ENCODE results near the gene WDR33.
"Not testable (repeated sequence)": the region's sequence is repeated elsewhere in the genome, so short reads cannot be mapped to it uniquely, and the experiment has no call there.

WDR33 gene

GRCh38 chr2:127762441-127762840 lies 48.5 kb downstream of the WDR33 start:
- DNase-seq: no peak

GRCh38 chr2:127759931-127760330 lies 51.0 kb downstream of the WDR33 start:
- DNase-seq: no peak

- no peak for DNase-seq
These were observed 56.8 kb downstream of the WDR33 start for GRCh38 chr2:127754186-127754585.

GRCh38 chr2:127753374-127753773 lies 57.6 kb downstream of the WDR33 start:
- no peak for DNase-seq

GRCh38 chr2:127749537-127749936 lies 61.4 kb downstream of the WDR33 start:
- DNase-seq: not testable (repeated sequence)

GRCh38 chr2:127747621-127748020 lies 63.4 kb downstream of the WDR33 start:
- no peak for DNase-seq

- DNase-seq: no peak
These were observed 67.4 kb downstream of the WDR33 start for GRCh38 chr2:127743477-127744026.

- DNase-seq: no peak
These were observed 70.2 kb downstream of the WDR33 start for GRCh38 chr2:127740665-127741288.

- no peak for DNase-seq
These were observed 71.2 kb downstream of the WDR33 start for GRCh38 chr2:127739800-127740199.

- no peak for DNase-seq
These were observed 73.1 kb downstream of the WDR33 start for GRCh38 chr2:127737892-127738291.

- no peak for DNase-seq
These were observed 75.2 kb downstream of the WDR33 start for GRCh38 chr2:127735537-127736399.

GRCh38 chr2:127735044-127735443 lies 75.9 kb downstream of the WDR33 start:
- no peak for DNase-seq

- no peak for DNase-seq
These were observed 77.0 kb downstream of the WDR33 start for GRCh38 chr2:127733816-127734537.

- no peak for DNase-seq
These were observed 77.7 kb downstream of the WDR33 start for GRCh38 chr2:127733113-127733815.

GRCh38 chr2:127726158-127726880 lies 84.7 kb downstream of the WDR33 start:
- no peak for DNase-seq

GRCh38 chr2:127722807-127723206 lies 88.2 kb downstream of the WDR33 start:
- no peak for DNase-seq

- no peak for DNase-seq
These were observed 89.0 kb downstream of the WDR33 start for GRCh38 chr2:127721978-127722355.

GRCh38 chr2:127721311-127721977 lies 89.5 kb downstream of the WDR33 start:
- DNase-seq: no peak

- DNase-seq: no peak
These were observed 91.4 kb downstream of the WDR33 start for GRCh38 chr2:127719301-127720218.

- no peak for DNase-seq
These were observed 92.7 kb downstream of the WDR33 start for GRCh38 chr2:127718271-127718670.
